Measurements from ENCODE around the gene UGT1A8.
"Not testable (repeated sequence)": the region's sequence is repeated elsewhere in the genome, so short reads cannot be mapped to it uniquely, and the experiment has no call there.

UGT1A8 gene

GRCh38 chr2:233617476-233617875 is at the start of gene UGT1A8:
TSS of gene UGT1A8 (plus strand) at chr2:233617633. CDS start at chr2:233617708, 75 bp downstream.
- not testable (repeated sequence) for H3K27me3 ChIP-seq (ENCODE audit: control insufficient read depth in 5 of 5, insufficient read depth in 4 of 5, low read length in 5 of 5); H3K27ac ChIP-seq (ENCODE audit: low read depth, low read length); H3K36me3 ChIP-seq (ENCODE audit: control insufficient read depth in 5 of 5, insufficient read depth in 5 of 5, low read length in 5 of 5); H3K4me3 ChIP-seq (ENCODE audit: low read depth in 1 of 5, low read length in 5 of 5); H3K9ac ChIP-seq (ENCODE audit: low read length in 5 of 5); H3K4me1 ChIP-seq (ENCODE audit: control insufficient read depth in 5 of 5, insufficient read depth in 5 of 5, low read length in 5 of 5); H3K9me3 ChIP-seq (ENCODE audit: control insufficient read depth in 5 of 5, low read length in 5 of 5)

GRCh38 chr2:233571001-233571400 is 46.4 kb upstream of the UGT1A8 start:
- Histone ChIP-seq H3K9me3 (ENCODE audit: control insufficient read depth in 5 of 5, low read length in 5 of 5) (no peaks in the 10 kb centered on the region), H3K27ac (ENCODE audit: low read depth, low read length) (no peak overlapping the region), H3K4me1 (ENCODE audit: control insufficient read depth in 5 of 5, insufficient read depth in 5 of 5, low read length in 5 of 5) (no peaks in the 10 kb centered on the region)

DNA sequence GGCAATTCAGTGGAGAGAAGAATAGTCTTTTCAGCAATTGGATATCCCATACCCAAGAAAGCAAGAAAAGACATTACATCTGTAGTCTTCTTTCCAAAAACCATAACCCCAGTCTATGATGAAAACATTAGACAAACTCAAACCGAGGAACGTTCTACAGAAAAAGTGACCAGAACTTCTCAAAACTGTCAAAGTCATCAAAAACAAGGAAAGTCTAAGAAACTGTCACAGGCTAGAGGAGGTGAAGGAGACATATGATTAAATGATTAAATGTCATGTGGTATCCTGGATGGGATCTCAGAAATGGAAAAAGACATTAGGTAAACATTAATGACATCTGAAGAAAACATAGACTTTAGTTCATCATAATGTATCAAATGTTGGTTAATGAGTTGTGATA is 46.0 kb upstream of the UGT1A8 start:
- H3K27me3 ChIP-seq (ENCODE audit: control insufficient read depth in 5 of 5, insufficient read depth in 4 of 5, low read length in 5 of 5): no peaks in the 10 kb centered on the region
- H3K9ac ChIP-seq (ENCODE audit: low read length in 5 of 5): no peak overlapping the region
- no peaks in the 10 kb centered on the region for H3K36me3 ChIP-seq (ENCODE audit: control insufficient read depth in 5 of 5, insufficient read depth in 5 of 5, low read length in 5 of 5)
- H3K27ac ChIP-seq (ENCODE audit: low read depth, low read length): no peak overlapping the region
- H3K4me3 ChIP-seq (ENCODE audit: low read depth in 1 of 5, low read length in 5 of 5): no peak overlapping the region
- H3K4me1 ChIP-seq (ENCODE audit: control insufficient read depth in 5 of 5, insufficient read depth in 5 of 5, low read length in 5 of 5): no peaks in the 10 kb centered on the region
- no peaks in the 10 kb centered on the region for H3K9me3 ChIP-seq (ENCODE audit: control insufficient read depth in 5 of 5, low read length in 5 of 5)

More at GRCh38 chr2:233571001-233571400, 46.4 kb upstream of the UGT1A8 start:
- no peaks in the 10 kb centered on the region for H3K27me3 ChIP-seq (ENCODE audit: control insufficient read depth in 5 of 5, insufficient read depth in 4 of 5, low read length in 5 of 5)
- no peak overlapping the region for H3K4me3 ChIP-seq (ENCODE audit: low read depth in 1 of 5, low read length in 5 of 5)
- no peaks in the 10 kb centered on the region for H3K36me3 ChIP-seq (ENCODE audit: control insufficient read depth in 5 of 5, insufficient read depth in 5 of 5, low read length in 5 of 5)
- no peak overlapping the region for H3K9ac ChIP-seq (ENCODE audit: low read length in 5 of 5)

GRCh38 chr2:233572468-233572867 is 45.0 kb upstream of the UGT1A8 start:
- Histone ChIP-seq H3K27me3 (ENCODE audit: control insufficient read depth in 5 of 5, insufficient read depth in 4 of 5, low read length in 5 of 5) (no peaks in the 10 kb centered on the region), H3K27ac (ENCODE audit: low read depth, low read length) (no peak overlapping the region), H3K9me3 (ENCODE audit: control insufficient read depth in 5 of 5, low read length in 5 of 5) (no peaks in the 10 kb centered on the region), H3K36me3 (ENCODE audit: control insufficient read depth in 5 of 5, insufficient read depth in 5 of 5, low read length in 5 of 5) (no peaks in the 10 kb centered on the region), H3K4me3 (ENCODE audit: low read depth in 1 of 5, low read length in 5 of 5) (no peak overlapping the region), H3K9ac (ENCODE audit: low read length in 5 of 5) (no peak overlapping the region), H3K4me1 (ENCODE audit: control insufficient read depth in 5 of 5, insufficient read depth in 5 of 5, low read length in 5 of 5) (no peaks in the 10 kb centered on the region)

- H3K9me3 ChIP-seq (ENCODE audit: control insufficient read depth in 5 of 5, low read length in 5 of 5); H3K27ac ChIP-seq (ENCODE audit: low read depth, low read length); H3K4me3 ChIP-seq (ENCODE audit: low read depth in 1 of 5, low read length in 5 of 5); H3K9ac ChIP-seq (ENCODE audit: low read length in 5 of 5); H3K27me3 ChIP-seq (ENCODE audit: control insufficient read depth in 5 of 5, insufficient read depth in 4 of 5, low read length in 5 of 5); H3K36me3 ChIP-seq (ENCODE audit: control insufficient read depth in 5 of 5, insufficient read depth in 5 of 5, low read length in 5 of 5); H3K4me1 ChIP-seq (ENCODE audit: control insufficient read depth in 5 of 5, insufficient read depth in 5 of 5, low read length in 5 of 5): not testable (repeated sequence)
Measured at GRCh38 chr2:233577341-233577740, 40.1 kb upstream of the UGT1A8 start.

DNA sequence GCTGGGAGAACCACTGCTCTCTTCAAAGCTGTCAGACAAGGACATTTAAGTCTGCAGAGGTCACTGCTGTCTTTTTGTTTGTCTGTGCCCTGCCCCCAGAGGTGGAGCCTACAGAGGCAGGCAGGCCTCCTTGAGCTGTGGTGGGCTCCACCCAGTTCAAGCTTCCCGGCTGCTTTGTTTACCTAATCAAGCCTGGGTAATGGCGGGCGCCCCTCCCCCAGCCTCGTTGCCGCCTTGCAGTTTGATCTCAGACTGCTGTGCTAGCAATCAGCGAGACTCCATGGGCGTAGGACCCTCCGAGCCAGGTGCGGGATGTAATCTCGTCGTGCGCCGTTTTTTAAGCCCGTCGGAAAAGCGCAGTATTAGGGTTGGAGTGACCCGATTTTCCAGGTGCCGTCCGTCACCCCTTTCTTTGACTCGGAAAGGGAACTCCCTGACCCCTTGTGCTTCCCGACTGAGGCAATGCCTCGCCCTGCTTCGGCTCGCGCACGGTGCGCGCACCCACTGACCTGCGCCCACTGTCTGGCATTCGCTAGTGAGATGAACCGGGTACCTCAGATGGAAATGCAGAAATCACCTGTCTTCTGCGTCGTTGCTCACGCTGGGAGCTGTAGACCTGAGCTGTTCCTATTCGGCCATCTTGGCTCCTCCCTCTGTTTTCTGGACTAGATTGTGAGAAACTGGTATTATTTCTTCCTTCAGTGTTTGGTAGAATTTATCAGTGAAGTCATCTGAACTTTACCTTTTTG is 34.0 kb upstream of the UGT1A8 start:
- H3K27me3 ChIP-seq (ENCODE audit: control insufficient read depth in 5 of 5, insufficient read depth in 4 of 5, low read length in 5 of 5); H3K36me3 ChIP-seq (ENCODE audit: control insufficient read depth in 5 of 5, insufficient read depth in 5 of 5, low read length in 5 of 5); H3K4me3 ChIP-seq (ENCODE audit: low read depth in 1 of 5, low read length in 5 of 5); H3K9ac ChIP-seq (ENCODE audit: low read length in 5 of 5); H3K27ac ChIP-seq (ENCODE audit: low read depth, low read length); H3K9me3 ChIP-seq (ENCODE audit: control insufficient read depth in 5 of 5, low read length in 5 of 5); H3K4me1 ChIP-seq (ENCODE audit: control insufficient read depth in 5 of 5, insufficient read depth in 5 of 5, low read length in 5 of 5): not testable (repeated sequence)

GRCh38 chr2:233584210-233584609 is 33.2 kb upstream of the UGT1A8 start:
- H3K27ac ChIP-seq (ENCODE audit: low read depth, low read length): no peak overlapping the region
- no peaks in the 10 kb centered on the region for H3K4me1 ChIP-seq (ENCODE audit: control insufficient read depth in 5 of 5, insufficient read depth in 5 of 5, low read length in 5 of 5)
- H3K36me3 ChIP-seq (ENCODE audit: control insufficient read depth in 5 of 5, insufficient read depth in 5 of 5, low read length in 5 of 5): no peaks in the 10 kb centered on the region
- H3K4me3 ChIP-seq (ENCODE audit: low read depth in 1 of 5, low read length in 5 of 5): no peak overlapping the region
- H3K9ac ChIP-seq (ENCODE audit: low read length in 5 of 5): no peak overlapping the region
- no peaks in the 10 kb centered on the region for H3K9me3 ChIP-seq (ENCODE audit: control insufficient read depth in 5 of 5, low read length in 5 of 5)
- H3K27me3 ChIP-seq (ENCODE audit: control insufficient read depth in 5 of 5, insufficient read depth in 4 of 5, low read length in 5 of 5): peaks cover 0 to 3% (median 0%) of the 10 kb centered on the region in 5 donors

DNA sequence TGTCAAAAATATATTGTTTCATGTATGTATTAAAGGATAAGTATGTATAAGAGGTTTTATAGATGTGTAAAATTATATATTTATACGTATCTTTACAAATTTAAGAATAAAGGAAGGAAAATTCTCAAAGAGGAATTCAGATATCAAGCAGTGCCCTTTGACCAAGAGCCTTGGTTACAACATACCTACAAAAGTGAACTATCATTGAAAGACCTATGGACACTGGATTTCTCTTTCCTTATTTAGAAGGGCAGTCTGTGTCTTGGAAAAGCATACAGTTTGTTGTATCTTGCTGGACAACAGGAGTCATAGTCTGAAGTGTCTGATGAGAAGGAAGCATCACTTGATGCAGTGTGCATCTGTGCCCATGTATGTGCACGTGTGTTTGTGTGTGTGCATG is 29.0 kb upstream of the UGT1A8 start:
- no peaks in the 10 kb centered on the region for H3K4me1 ChIP-seq (ENCODE audit: control insufficient read depth in 5 of 5, insufficient read depth in 5 of 5, low read length in 5 of 5)
- H3K27me3 ChIP-seq (ENCODE audit: control insufficient read depth in 5 of 5, insufficient read depth in 4 of 5, low read length in 5 of 5): peaks cover 0 to 3% (median 0%) of the 10 kb centered on the region in 5 donors
- no peaks in the 10 kb centered on the region for H3K36me3 ChIP-seq (ENCODE audit: control insufficient read depth in 5 of 5, insufficient read depth in 5 of 5, low read length in 5 of 5)
- H3K27ac ChIP-seq (ENCODE audit: low read depth, low read length): no peak overlapping the region
- H3K9ac ChIP-seq (ENCODE audit: low read length in 5 of 5): no peak overlapping the region
- H3K9me3 ChIP-seq (ENCODE audit: control insufficient read depth in 5 of 5, low read length in 5 of 5): no peaks in the 10 kb centered on the region
- no peak overlapping the region for H3K4me3 ChIP-seq (ENCODE audit: low read depth in 1 of 5, low read length in 5 of 5)

DNA sequence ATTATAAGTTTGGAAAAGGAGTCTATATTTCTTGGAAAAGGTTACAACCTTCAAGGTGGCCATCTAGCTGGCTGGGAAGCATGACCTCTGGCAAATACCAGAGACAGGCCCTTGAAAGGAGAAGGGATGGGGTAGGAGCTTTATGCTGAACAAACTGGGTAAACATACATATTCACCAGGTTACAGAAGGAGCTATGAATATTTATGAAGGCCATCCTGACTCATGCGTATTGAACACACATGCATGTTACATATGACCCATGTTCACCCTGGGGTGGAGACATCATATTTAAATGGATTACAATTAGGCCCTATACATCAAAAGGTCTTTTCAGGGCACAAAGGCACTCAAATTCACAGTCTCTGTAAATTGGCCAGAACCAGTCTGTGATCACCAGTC is 24.7 kb upstream of the UGT1A8 start:
- not testable (repeated sequence) for H3K9ac ChIP-seq (ENCODE audit: low read length in 5 of 5); H3K27me3 ChIP-seq (ENCODE audit: control insufficient read depth in 5 of 5, insufficient read depth in 4 of 5, low read length in 5 of 5); H3K4me1 ChIP-seq (ENCODE audit: control insufficient read depth in 5 of 5, insufficient read depth in 5 of 5, low read length in 5 of 5); H3K9me3 ChIP-seq (ENCODE audit: control insufficient read depth in 5 of 5, low read length in 5 of 5); H3K4me3 ChIP-seq (ENCODE audit: low read depth in 1 of 5, low read length in 5 of 5); H3K27ac ChIP-seq (ENCODE audit: low read depth, low read length); H3K36me3 ChIP-seq (ENCODE audit: control insufficient read depth in 5 of 5, insufficient read depth in 5 of 5, low read length in 5 of 5)

GRCh38 chr2:233593201-233593600 is 24.2 kb upstream of the UGT1A8 start:
- H3K9me3 ChIP-seq (ENCODE audit: control insufficient read depth in 5 of 5, low read length in 5 of 5): no peaks in the 10 kb centered on the region
- H3K36me3 ChIP-seq (ENCODE audit: control insufficient read depth in 5 of 5, insufficient read depth in 5 of 5, low read length in 5 of 5): no peaks in the 10 kb centered on the region
- no peak overlapping the region for H3K9ac ChIP-seq (ENCODE audit: low read length in 5 of 5)
- H3K4me3 ChIP-seq (ENCODE audit: low read depth in 1 of 5, low read length in 5 of 5): no peak overlapping the region
- H3K4me1 ChIP-seq (ENCODE audit: control insufficient read depth in 5 of 5, insufficient read depth in 5 of 5, low read length in 5 of 5): no peaks in the 10 kb centered on the region
- H3K27me3 ChIP-seq (ENCODE audit: control insufficient read depth in 5 of 5, insufficient read depth in 4 of 5, low read length in 5 of 5): no peaks in the 10 kb centered on the region
- H3K27ac ChIP-seq (ENCODE audit: low read depth, low read length): no peak overlapping the region
